Measurements from ENCODE around the gene DACT3. TPM values are rescaled to one million over a fixed set of nuclear protein-coding genes. Genes with fewer than 3 reads are reported as not detected.

Gene DACT3
- total RNA-seq, 1 donor from 2014 or later: 55.1 TPM

DNA sequence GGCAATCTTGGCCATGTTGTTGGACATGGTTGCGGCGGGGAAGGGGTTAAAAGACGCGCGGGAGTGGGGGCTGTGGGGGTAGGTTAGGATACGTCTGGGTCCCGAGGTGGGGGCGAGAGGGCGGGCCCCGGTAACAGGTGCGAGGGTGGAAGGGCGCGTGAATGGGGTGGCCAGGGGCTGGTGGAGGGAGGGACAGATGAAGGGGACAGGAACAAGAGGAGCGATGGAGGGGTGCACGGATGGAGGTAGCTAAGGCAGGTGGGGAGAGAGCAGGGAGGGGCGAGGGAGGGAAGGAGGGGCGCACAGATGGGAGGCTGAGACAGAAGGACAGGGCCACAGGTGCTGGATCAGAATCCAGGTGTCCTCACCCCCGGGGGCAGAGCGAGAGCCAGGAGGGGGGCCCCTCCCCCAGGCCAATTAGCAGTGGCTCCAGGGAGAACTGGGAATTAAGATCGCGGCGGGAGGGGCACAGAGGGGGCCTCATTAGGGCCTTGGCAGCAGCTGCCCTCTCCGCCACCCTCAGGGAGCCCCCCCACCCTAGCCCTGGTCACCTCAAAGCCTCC is 26.2 kb downstream of the DACT3 start:
- H3K9me3 Mint-ChIP-seq (ENCODE audit: unreplicated experiment): peaks cover 9% of the 10 kb centered on the region
- peak overlapping the region; percentile 80 for H3K4me3 Mint-ChIP-seq (ENCODE audit: unreplicated experiment)
- peaks cover 10% of the 10 kb centered on the region for H3K27me3 Mint-ChIP-seq (ENCODE audit: unreplicated experiment)
- peak; percentile 70 for DNase-seq
- H3K27ac Mint-ChIP-seq (ENCODE audit: unreplicated experiment): peak overlapping the region; percentile 95
- TF ChIP-seq, protein P1, sequence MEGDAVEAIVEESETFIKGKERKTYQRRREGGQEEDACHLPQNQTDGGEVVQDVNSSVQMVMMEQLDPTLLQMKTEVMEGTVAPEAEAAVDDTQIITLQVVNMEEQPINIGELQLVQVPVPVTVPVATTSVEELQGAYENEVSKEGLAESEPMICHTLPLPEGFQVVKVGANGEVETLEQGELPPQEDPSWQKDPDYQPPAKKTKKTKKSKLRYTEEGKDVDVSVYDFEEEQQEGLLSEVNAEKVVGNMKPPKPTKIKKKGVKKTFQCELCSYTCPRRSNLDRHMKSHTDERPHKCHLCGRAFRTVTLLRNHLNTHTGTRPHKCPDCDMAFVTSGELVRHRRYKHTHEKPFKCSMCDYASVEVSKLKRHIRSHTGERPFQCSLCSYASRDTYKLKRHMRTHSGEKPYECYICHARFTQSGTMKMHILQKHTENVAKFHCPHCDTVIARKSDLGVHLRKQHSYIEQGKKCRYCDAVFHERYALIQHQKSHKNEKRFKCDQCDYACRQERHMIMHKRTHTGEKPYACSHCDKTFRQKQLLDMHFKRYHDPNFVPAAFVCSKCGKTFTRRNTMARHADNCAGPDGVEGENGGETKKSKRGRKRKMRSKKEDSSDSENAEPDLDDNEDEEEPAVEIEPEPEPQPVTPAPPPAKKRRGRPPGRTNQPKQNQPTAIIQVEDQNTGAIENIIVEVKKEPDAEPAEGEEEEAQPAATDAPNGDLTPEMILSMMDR (IDR thresholded peaks at IDR 0.05; ENCODE audit: partially characterized antibody, unreplicated experiment): no peak
- no peaks in the 10 kb centered on the region for H3K36me3 Mint-ChIP-seq (ENCODE audit: unreplicated experiment)
- peaks cover 28% of the 10 kb centered on the region for H3K4me1 Mint-ChIP-seq (ENCODE audit: low read depth, unreplicated experiment)

DNA sequence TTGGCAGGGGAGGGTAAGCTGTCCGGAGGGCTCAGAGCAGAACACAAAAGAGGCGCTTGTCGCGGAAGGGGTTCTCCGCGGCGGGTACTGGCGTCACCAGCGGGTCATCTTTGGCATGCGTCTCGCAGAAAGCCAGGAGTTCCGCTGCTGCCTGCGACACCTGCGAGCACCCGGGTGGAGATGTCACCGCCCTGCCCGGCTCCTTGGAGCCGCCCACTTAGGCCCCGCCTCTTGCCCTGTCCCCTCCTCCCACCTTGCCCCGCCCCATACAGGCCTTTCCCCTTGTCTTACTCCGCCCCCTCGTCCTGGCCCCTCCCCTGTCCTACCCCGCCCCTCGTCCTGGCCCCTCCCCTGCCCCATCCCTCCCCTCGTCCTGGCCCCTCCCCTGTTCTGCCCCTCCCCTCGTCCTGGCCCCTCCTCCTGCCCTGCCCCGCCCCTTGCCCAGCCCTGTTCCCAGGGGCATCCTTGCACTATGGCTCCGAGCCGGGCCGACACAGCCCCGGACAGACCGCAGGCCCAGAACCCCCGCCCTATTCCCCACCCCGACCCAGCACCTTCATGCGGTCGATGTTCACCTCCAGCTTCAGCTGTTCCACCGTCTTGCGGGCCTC is 26.8 kb downstream of the DACT3 start:
- Mint-ChIP-seq H3K4me1 (ENCODE audit: low read depth, unreplicated experiment) (peaks cover 28% of the 10 kb centered on the region), H3K27me3 (ENCODE audit: unreplicated experiment) (peaks cover 10% of the 10 kb centered on the region), H3K4me3 (ENCODE audit: unreplicated experiment) (peak overlapping the region; percentile 82), H3K9me3 (ENCODE audit: unreplicated experiment) (peaks cover 10% of the 10 kb centered on the region), H3K27ac (ENCODE audit: unreplicated experiment) (peak overlapping the region; percentile 91), H3K36me3 (ENCODE audit: unreplicated experiment) (no peaks in the 10 kb centered on the region)
- peak; percentile 94 for DNase-seq
- TF ChIP-seq, protein P1 (IDR thresholded peaks at IDR 0.05; ENCODE audit: partially characterized antibody, unreplicated experiment): no peak

DNA sequence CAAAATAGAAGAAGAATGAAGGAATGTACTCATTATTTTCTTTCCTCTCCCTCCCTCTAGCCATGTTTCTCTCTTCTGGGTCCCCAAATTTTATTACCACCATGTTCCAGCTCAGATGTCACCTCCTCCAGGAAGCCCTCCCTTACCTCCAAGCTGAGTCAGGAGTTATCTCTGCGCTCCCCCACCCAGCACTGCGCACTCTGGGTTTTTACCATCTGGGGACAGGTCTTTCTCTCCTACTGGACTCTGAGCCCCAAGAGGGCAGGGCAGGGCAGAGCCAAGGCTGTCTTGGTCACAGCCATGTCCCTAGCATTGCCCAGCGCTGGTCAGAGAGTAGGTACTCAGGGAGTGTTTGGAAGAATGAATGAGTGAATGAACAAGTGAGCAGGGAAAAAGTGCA is 27.9 kb downstream of the DACT3 start:
- Mint-ChIP-seq H3K27me3 (ENCODE audit: unreplicated experiment) (peaks cover 12% of the 10 kb centered on the region), H3K36me3 (ENCODE audit: unreplicated experiment) (no peaks in the 10 kb centered on the region), H3K4me1 (ENCODE audit: low read depth, unreplicated experiment) (peaks cover 28% of the 10 kb centered on the region), H3K9me3 (ENCODE audit: unreplicated experiment) (peaks cover 10% of the 10 kb centered on the region), H3K27ac (ENCODE audit: unreplicated experiment) (peak overlapping the region; percentile 22), H3K4me3 (ENCODE audit: unreplicated experiment) (peak overlapping the region; percentile 82)
- TF ChIP-seq, protein P1 (IDR thresholded peaks at IDR 0.05; ENCODE audit: partially characterized antibody, unreplicated experiment): no peak
- no peak for DNase-seq

DNA sequence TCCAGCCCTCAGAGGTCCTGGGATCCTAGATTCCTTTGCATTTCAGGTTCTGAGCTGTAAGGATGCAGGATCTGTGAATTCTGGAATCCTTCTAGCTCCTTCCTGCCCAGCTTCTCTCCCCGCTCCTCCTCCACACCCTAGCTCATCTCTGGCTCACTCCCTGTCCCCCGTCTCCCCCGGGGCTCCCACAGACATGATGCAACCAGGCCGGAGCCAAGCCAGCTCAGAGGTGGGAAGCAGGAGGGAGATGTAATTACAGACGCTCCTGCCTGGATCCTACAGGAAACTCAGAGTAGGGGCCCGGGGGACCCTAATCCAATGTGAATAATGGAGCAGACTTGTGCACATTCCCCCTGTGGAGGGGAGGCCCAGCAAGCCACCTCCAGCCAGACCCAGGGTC is 29.5 kb downstream of the DACT3 start:
- TF ChIP-seq, protein P1 (IDR thresholded peaks at IDR 0.05; ENCODE audit: partially characterized antibody, unreplicated experiment): no peak
- H3K27me3 Mint-ChIP-seq (ENCODE audit: unreplicated experiment): peaks cover 12% of the 10 kb centered on the region
- H3K4me1 Mint-ChIP-seq (ENCODE audit: low read depth, unreplicated experiment): peaks cover 28% of the 10 kb centered on the region
- H3K36me3 Mint-ChIP-seq (ENCODE audit: unreplicated experiment): no peaks in the 10 kb centered on the region
- peaks cover 13% of the 10 kb centered on the region for H3K9me3 Mint-ChIP-seq (ENCODE audit: unreplicated experiment)
- DNase-seq: peak; percentile 76
- peak overlapping the region; percentile 82 for H3K4me3 Mint-ChIP-seq (ENCODE audit: unreplicated experiment)
- H3K27ac Mint-ChIP-seq (ENCODE audit: unreplicated experiment): peak overlapping the region; percentile 91

DNA sequence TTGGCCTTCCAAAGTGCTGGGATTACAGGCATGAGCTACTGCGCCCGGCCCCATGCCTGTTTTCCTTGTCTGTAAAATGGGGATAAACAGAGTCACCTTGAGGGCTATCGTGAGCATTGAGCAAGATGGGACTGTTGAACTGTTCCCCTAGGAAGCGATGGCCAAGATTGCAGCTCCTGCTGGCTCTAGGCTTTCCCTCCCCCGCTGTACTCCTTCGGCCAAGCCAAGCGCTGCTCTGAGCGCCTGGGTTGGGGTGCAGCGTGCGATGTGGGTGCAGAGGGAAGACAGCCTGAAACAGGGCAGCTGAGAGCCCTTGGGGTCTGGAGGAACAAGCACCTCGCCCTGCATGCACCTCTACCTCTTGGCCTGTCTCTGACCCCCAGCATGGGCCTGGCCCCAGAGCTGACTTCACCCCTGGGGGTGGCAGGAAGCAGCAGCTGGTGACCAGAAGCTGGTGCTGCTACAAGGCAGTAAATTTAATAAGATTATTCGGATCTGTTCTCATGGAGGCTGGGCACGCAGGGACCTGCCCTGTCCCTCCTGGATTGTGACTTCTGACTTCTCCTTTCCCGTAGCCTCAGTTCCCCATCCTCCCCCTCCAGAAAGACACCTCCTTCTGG is 30.3 kb downstream of the DACT3 start:
- Mint-ChIP-seq H3K27me3 (ENCODE audit: unreplicated experiment) (peaks cover 11% of the 10 kb centered on the region), H3K4me3 (ENCODE audit: unreplicated experiment) (peak overlapping the region; percentile 82), H3K9me3 (ENCODE audit: unreplicated experiment) (peaks cover 11% of the 10 kb centered on the region), H3K4me1 (ENCODE audit: low read depth, unreplicated experiment) (peaks cover 28% of the 10 kb centered on the region), H3K36me3 (ENCODE audit: unreplicated experiment) (no peaks in the 10 kb centered on the region), H3K27ac (ENCODE audit: unreplicated experiment) (peak overlapping the region; percentile 91)
- no peak for DNase-seq
- TF ChIP-seq, protein P1 (IDR thresholded peaks at IDR 0.05; ENCODE audit: partially characterized antibody, unreplicated experiment): no peak

Data from glutamatergic neuron (in vitro differentiated cells).